ENCODE results near the gene POLG2. TPM values are rescaled to one million over a fixed set of nuclear protein-coding genes. Genes with fewer than 3 reads are reported as not detected.
A peak's percentile ranks its signal among the peaks of the same experiment; 100 is the strongest.
"Not testable (repeated sequence)": the region's sequence is repeated elsewhere in the genome, so short reads cannot be mapped to it uniquely, and the experiment has no call there.

POLG2 gene
- total RNA-seq, 1 donor from 2014 or later: 10.8 TPM

DNA sequence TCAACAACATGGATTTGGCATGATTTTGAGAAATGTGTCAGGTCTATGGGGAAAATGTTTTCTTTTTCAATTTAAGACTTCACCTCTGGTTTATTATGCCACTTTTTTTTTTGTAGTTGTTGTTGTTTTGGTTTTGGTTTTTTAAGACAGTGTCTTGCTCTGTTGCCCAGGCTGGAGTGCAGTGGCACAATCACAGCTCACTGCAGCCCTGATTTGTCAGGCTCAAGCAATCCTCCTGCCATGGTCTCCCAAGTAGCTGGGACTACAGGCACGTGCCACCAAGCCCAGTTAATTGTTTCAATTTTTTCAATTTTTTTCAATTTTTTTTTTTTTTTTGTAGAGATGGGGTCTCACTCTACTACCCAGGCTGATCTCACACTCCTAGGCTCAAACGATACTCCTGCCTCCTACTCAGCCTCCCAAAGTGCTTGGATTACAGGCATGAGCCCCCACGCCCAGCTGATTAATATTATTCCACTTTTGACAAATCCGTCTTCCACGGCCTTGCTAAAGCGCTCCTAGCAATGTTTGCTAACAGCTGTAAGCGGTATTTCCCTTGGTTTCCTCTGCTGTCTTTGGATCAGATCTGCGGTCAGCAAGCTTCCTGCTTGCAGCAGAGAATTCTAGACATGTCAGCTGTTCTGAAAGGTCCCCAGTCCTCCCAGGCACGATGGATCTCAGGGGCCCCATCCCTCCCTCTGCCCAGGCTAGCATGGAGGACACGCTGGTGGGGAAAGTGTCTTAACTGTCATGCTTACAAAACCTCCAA lies 54.9 kb downstream of the POLG2 start:
- TF ChIP-seq, protein P1, sequence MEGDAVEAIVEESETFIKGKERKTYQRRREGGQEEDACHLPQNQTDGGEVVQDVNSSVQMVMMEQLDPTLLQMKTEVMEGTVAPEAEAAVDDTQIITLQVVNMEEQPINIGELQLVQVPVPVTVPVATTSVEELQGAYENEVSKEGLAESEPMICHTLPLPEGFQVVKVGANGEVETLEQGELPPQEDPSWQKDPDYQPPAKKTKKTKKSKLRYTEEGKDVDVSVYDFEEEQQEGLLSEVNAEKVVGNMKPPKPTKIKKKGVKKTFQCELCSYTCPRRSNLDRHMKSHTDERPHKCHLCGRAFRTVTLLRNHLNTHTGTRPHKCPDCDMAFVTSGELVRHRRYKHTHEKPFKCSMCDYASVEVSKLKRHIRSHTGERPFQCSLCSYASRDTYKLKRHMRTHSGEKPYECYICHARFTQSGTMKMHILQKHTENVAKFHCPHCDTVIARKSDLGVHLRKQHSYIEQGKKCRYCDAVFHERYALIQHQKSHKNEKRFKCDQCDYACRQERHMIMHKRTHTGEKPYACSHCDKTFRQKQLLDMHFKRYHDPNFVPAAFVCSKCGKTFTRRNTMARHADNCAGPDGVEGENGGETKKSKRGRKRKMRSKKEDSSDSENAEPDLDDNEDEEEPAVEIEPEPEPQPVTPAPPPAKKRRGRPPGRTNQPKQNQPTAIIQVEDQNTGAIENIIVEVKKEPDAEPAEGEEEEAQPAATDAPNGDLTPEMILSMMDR (IDR thresholded peaks at IDR 0.05; ENCODE audit: insufficient read depth, low read length, severe bottlenecking): no peak
- no peak for FAIRE-seq
- no peaks in the 10 kb centered on the region for H3K36me3 ChIP-seq (ENCODE audit: control insufficient read depth, insufficient read depth, low read length)
- H3K4me3 ChIP-seq (ENCODE audit: low read depth, low read length): no peak overlapping the region
- H3K27me3 ChIP-seq (ENCODE audit: control insufficient read depth, insufficient read depth, low read length): no peaks in the 10 kb centered on the region
- DNase-seq (ENCODE audit: low read depth): peak; percentile 64

DNA sequence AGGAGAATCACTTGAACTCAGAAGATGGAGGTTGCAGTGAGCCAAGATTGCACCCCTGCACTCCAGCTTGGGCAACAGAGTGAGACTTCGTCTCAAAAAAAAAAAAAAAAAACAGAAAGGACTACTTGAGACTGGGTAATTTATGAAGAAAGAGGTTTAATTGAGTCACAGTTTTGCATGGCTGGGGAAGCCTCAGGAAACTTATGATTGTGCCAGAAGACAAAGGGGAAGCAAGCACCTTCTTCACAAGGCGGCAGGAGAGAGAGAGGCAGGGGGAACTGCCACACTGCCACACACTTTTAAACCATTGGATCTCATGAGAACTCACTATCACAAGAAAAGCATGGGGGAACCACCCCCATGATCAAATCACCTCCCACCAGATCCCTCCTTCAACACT lies 56.9 kb downstream of the POLG2 start:
- H3K27me3 ChIP-seq (ENCODE audit: control insufficient read depth, insufficient read depth, low read length): no peaks in the 10 kb centered on the region
- FAIRE-seq (no peak), DNase-seq (ENCODE audit: low read depth) (no peak)
- TF ChIP-seq, protein P1 (IDR thresholded peaks at IDR 0.05; ENCODE audit: insufficient read depth, low read length, severe bottlenecking): no peak
- no peaks in the 10 kb centered on the region for H3K36me3 ChIP-seq (ENCODE audit: control insufficient read depth, insufficient read depth, low read length)
- no peak overlapping the region for H3K4me3 ChIP-seq (ENCODE audit: low read depth, low read length)

DNA sequence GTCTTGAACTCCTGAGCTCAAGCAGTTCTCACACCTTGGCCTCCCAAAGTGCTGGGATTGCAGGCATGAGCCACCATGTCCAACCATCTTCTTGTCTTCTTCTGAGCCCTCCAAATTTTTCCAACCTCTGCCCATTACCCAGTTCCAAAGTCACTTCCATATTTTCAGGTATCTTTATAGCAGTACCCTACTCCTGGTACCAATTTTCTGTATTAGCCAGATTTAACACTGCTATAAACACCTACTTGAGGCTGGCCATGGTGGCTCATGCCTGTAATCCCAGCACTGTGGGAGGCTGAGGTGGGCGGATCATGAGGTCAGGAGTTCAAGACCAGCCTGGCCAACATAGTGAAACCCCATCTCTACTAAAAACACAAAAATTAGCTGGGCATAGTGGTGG lies 57.3 kb downstream of the POLG2 start:
- H3K36me3 ChIP-seq (ENCODE audit: control insufficient read depth, insufficient read depth, low read length); FAIRE-seq; DNase-seq (ENCODE audit: low read depth): not testable (repeated sequence)

DNA sequence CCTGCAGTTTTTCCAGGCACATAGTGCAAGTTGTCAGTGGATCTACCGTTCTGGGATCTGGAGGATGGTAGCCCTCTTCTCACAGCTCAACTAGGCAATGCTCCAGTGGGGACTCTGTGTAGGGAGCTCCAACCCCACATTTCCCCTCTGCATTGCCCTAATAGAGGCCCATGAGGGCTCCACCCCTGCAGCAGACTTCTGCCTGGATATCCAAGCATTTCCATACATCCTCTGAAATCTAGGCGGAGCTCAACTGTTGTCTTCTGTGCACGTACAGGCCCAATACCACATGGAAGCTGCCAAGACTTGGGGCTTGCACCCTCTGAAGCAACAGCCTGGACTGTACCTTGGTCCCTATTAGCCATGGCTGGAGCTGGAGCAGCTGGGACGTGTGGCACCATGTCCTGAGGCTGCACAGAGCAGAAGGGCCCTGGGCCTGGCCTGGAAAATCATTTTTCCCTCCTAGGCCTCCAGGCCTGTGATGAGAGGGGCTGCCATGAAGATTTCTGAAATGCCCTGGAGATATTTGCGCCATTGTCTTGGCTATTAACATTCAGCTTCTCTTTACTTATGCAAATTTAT lies 58.8 kb downstream of the POLG2 start:
- no peak for FAIRE-seq
- Histone ChIP-seq H3K4me3 (ENCODE audit: low read depth, low read length) (no peak overlapping the region), H3K27me3 (ENCODE audit: control insufficient read depth, insufficient read depth, low read length) (no peaks in the 10 kb centered on the region), H3K36me3 (ENCODE audit: control insufficient read depth, insufficient read depth, low read length) (no peaks in the 10 kb centered on the region)
- TF ChIP-seq, protein P1 (IDR thresholded peaks at IDR 0.05; ENCODE audit: insufficient read depth, low read length, severe bottlenecking): no peak
- no peak for DNase-seq (ENCODE audit: low read depth)

More for the DNA sequence above, 57.3 kb downstream of the POLG2 start:
- H3K4me3 ChIP-seq (ENCODE audit: low read depth, low read length); H3K27me3 ChIP-seq (ENCODE audit: control insufficient read depth, insufficient read depth, low read length): not testable (repeated sequence)

DNA sequence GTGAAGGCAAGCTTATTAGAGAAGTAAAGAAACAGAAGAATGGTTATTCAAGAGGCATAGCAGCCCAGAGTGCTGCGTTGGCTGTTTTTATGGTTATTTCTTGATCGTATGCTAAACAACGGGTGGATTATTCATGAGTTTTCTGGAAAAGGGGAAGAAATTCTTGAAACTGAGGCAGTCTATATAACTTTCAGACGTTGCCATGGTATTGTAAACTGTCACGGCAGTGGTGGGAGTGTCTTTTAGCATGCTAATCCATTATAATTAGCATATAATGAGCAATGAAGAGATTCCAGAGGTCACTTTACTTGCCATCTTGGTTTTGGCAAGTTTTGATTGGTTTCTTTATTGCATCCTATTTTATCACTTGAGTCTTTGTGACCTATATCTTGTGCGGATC lies 65.3 kb downstream of the POLG2 start:
- FAIRE-seq (no peak), DNase-seq (ENCODE audit: low read depth) (no peak)
- H3K36me3 ChIP-seq (ENCODE audit: control insufficient read depth, insufficient read depth, low read length): no peaks in the 10 kb centered on the region
- H3K4me3 ChIP-seq (ENCODE audit: low read depth, low read length): no peak overlapping the region
- TF ChIP-seq, protein P1 (IDR thresholded peaks at IDR 0.05; ENCODE audit: insufficient read depth, low read length, severe bottlenecking): no peak
- peaks cover 1% of the 10 kb centered on the region for H3K27me3 ChIP-seq (ENCODE audit: control insufficient read depth, insufficient read depth, low read length)

DNA sequence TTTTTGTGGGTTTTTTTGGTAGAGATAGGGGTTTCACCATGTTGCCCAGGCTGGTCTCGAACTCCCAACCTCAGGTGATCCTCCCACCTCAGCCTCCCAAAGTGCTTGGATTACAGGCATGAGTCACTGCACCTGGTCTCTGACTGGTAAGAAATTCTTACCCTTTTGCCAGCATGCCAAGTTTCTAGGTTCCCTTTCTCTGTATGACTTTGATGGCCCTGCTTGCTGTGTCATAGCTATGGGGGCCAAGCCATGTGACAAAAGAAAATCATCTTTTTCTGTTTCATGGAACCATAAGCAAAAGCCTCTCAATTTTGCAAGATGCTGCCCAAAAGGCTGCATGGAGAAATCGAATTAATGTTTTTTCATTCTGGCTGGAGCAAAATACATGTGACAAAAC lies 66.8 kb downstream of the POLG2 start:
- not testable (repeated sequence) for DNase-seq (ENCODE audit: low read depth); H3K27me3 ChIP-seq (ENCODE audit: control insufficient read depth, insufficient read depth, low read length); H3K4me3 ChIP-seq (ENCODE audit: low read depth, low read length); H3K36me3 ChIP-seq (ENCODE audit: control insufficient read depth, insufficient read depth, low read length); FAIRE-seq
